IMR-90 (cell line): ENCODE measurements around the gene SCFD2. TPM values are rescaled to one million over a fixed set of nuclear protein-coding genes. Genes with fewer than 3 reads are reported as not detected.

Experiments used
- ATAC-seq: fragments of 200-7000 bp; cut with Tn5 transposase; 2 replicates; pipeline ENCODE4 v1.9.1; 2020; ENCODE audit warnings: low read depth, mild to moderate bottlenecking, moderate library complexity
- BruUV-seq: library from RNA; stranded (reverse); fragments of 400-500 nt; replicated peaks from 2 replicates; lab custom pipeline; 2021; lab: Mats Ljungman, UMichigan
- CTCF ChIA-PET: fragments of 300-600 bp; formaldehyde crosslinking; extraction: SDS; loops from one replicate; lab custom pipeline; 2021; ENCODE audit warnings: antibody characterized with exemption; lab: Yijun Ruan, JAX
- POLR2A ChIA-PET: fragments of 300-600 bp; sonication (Branson Sonifier 250); formaldehyde crosslinking; loops from one replicate; lab custom pipeline; 2022; ENCODE audit warnings: antibody characterized with exemption; ENCODE audit not compliant: unreplicated experiment; lab: Charles Lee
- DNase-seq: peaks from one replicate; pipeline ENCODE4 v3.0.0; 2013
- H2AFZ ChIP-seq: replicated peaks from 2 replicates; pipeline ENCODE3; 2013; ENCODE audit warnings: low read length, mild to moderate bottlenecking; ENCODE audit not compliant: poor library complexity
- H2AK5ac ChIP-seq: 2 replicates; pipeline ENCODE4 v1.6.1; 2013; ENCODE audit warnings: low read depth, low read length, inconsistent platforms
- H2AK9ac ChIP-seq: replicated peaks from 2 replicates; pipeline ENCODE3; 2013; ENCODE audit warnings: mild to moderate bottlenecking, low read depth, low read length, moderate library complexity; ENCODE audit not compliant: poor library complexity
- H2BK120ac ChIP-seq: 2 replicates; pipeline ENCODE4 v1.6.1; 2013; ENCODE audit warnings: low read depth, low read length, inconsistent platforms
- H2BK15ac ChIP-seq: 3 replicates; pipeline ENCODE4 v1.6.1; 2013; ENCODE audit warnings: low read depth, low read length, inconsistent platforms
- H2BK20ac ChIP-seq: 2 replicates; pipeline ENCODE4 v1.6.1; 2013; ENCODE audit warnings: low read depth, mild to moderate bottlenecking, inconsistent platforms, low read length, moderate library complexity
- H2BK5ac ChIP-seq: 2 replicates; pipeline ENCODE4 v1.6.1; 2013; ENCODE audit warnings: mild to moderate bottlenecking, low read depth, low read length, inconsistent platforms; ENCODE audit not compliant: poor library complexity, severe bottlenecking
- H3K14ac ChIP-seq: replicated peaks from 2 replicates; pipeline ENCODE4 v1.6.1; 2013; ENCODE audit warnings: low read depth, low read length, inconsistent platforms
- H3K18ac ChIP-seq: 2 replicates; pipeline ENCODE4 v1.6.1; 2013; ENCODE audit warnings: low read depth, low read length, control low read depth
- H3K23ac ChIP-seq: 2 replicates; pipeline ENCODE4 v1.6.1; 2013; ENCODE audit warnings: low read depth, low read length, inconsistent platforms
- H3K27ac ChIP-seq: 2 replicates; pipeline ENCODE4 v1.5.1; 2013; ENCODE audit warnings: mild to moderate bottlenecking, control low read depth, low read length; ENCODE audit not compliant: insufficient read depth
- H3K27me3 ChIP-seq: 2 replicates; pipeline ENCODE4 v1.6.1; 2013; ENCODE audit warnings: low read length; ENCODE audit not compliant: control insufficient read depth, insufficient read depth
- H3K36me3 ChIP-seq: 2 replicates; pipeline ENCODE4 v1.6.1; 2013; ENCODE audit warnings: low read length, mixed read lengths; ENCODE audit not compliant: control insufficient read depth, insufficient read depth
- H3K4ac ChIP-seq: 2 replicates; pipeline ENCODE4 v1.6.1; 2013; ENCODE audit warnings: low read depth, low read length, inconsistent platforms
- H3K4me1 ChIP-seq: 2 replicates; pipeline ENCODE4 v1.6.1; 2013; ENCODE audit warnings: low read length, mixed read lengths; ENCODE audit not compliant: control insufficient read depth, insufficient read depth
- H3K4me2 ChIP-seq: 2 replicates; pipeline ENCODE4 v1.6.1; 2013; ENCODE audit warnings: low read depth, mild to moderate bottlenecking, control low read depth, low read length, moderate library complexity
- H3K4me3 ChIP-seq: 2 replicates; pipeline ENCODE4 v1.5.1; 2013; ENCODE audit warnings: low read depth, mild to moderate bottlenecking, control low read depth, low read length, moderate library complexity; ENCODE audit not compliant: insufficient read depth
- H3K56ac ChIP-seq: 2 replicates; pipeline ENCODE4 v1.6.1; 2013; ENCODE audit warnings: low read length, inconsistent platforms; ENCODE audit not compliant: insufficient read depth; ENCODE audit errors: extremely low read depth
- H3K79me1 ChIP-seq, 2 experiments: 2 replicates each; pipeline ENCODE4 v1.6.1; 2013; ENCODE audit warnings: low read length in 2 of 2, inconsistent platforms in 1 of 2, low read depth in 1 of 2
- H3K9ac ChIP-seq: 2 replicates; pipeline ENCODE4 v1.6.1; 2013; ENCODE audit warnings: low read depth, low read length, control low read depth
- H3K9me1 ChIP-seq: 2 replicates; pipeline ENCODE4 v1.6.1; 2013; ENCODE audit warnings: low read length, inconsistent platforms; ENCODE audit not compliant: insufficient read depth
- H3K9me3 ChIP-seq: 2 replicates; pipeline ENCODE4 v1.6.1; 2013; ENCODE audit warnings: low read length; ENCODE audit not compliant: control insufficient read depth, insufficient read depth
- H4K20me1 ChIP-seq: 2 replicates; pipeline ENCODE4 v1.6.1; 2013; ENCODE audit warnings: low read length, inconsistent platforms; ENCODE audit not compliant: insufficient read depth
- H4K5ac ChIP-seq: 2 replicates; pipeline ENCODE4 v1.6.1; 2013; ENCODE audit warnings: mild to moderate bottlenecking, low read depth, low read length, control low read depth
- H4K8ac ChIP-seq, 2 experiments: 2 replicates each; pipeline ENCODE4 v1.6.1; 2013; ENCODE audit warnings: low read depth in 2 of 2, low read length in 2 of 2, control low read depth in 1 of 2, inconsistent platforms in 1 of 2
- H4K91ac ChIP-seq: 2 replicates; pipeline ENCODE4 v1.6.1; 2013; ENCODE audit warnings: low read depth, low read length, inconsistent platforms; ENCODE audit not compliant: insufficient read depth
- CHD1 ChIP-seq: IDR thresholded peaks from 2 replicates; pipeline ENCODE4 v1.6.1; 2012; ENCODE audit warnings: low read depth, low read length, improper control_type of control experiment
- MAFK ChIP-seq: IDR thresholded peaks from 2 replicates; pipeline ENCODE4 v1.6.1; 2012; ENCODE audit warnings: low read depth, low read length, improper control_type of control experiment
- WGBS, 2 experiments: methylation state at CpG; one replicate each; pipeline versions ENCODE4 v1.1.5 to v1.1.7; 2013; ENCODE audit warnings: missing lambda C conversion rate in 2 of 2; ENCODE audit not compliant: insufficient read length in 1 of 2; ENCODE audit errors: extremely low coverage in 2 of 2; 5-methylcytosine and 5-hydroxymethylcytosine counted together
- dilution Hi-C: fragments of 300-500 bp; cut with HindIII; formaldehyde crosslinking; loops from one replicate; pipeline ENCODE4 v1.14.3; 2018; ENCODE audit warnings: low sequenced_read_pairs; ENCODE audit not compliant: unreplicated experiment
- in situ Hi-C: fragments of 300-500 bp; cut with MboI; formaldehyde crosslinking; loops from 3 replicates; pipeline ENCODE4 v1.14.3; 2019; ENCODE audit warnings: low sequenced_read_pairs, inconsistent platforms, mixed read lengths
- intact Hi-C: fragments of 100-400 bp; cut with micrococcal nuclease; formaldehyde crosslinking; loops from 2 replicates; pipeline ENCODE4 v1.10.0; 2022
- polyA plus RNA-seq, 3 experiments: library from polyadenylated mRNA; depleted of rRNA; stranded (reverse); fragments of >200 nt; gene quantifications; 2 replicates each; pipeline ENCODE4 v1.2.3, GENCODE V29; 2012; ENCODE audit warnings: low replicate concordance in 1 of 3
- total RNA-seq: library from RNA; depleted of rRNA; stranded (reverse); fragments of >200 nt; gene quantifications from 2 replicates; pipeline ENCODE4 v1.2.3, GENCODE V29; 2012

Gene SCFD2
- total and polyA plus RNA-seq, 2 of the 4 experiments (the other 2 are of a cell fraction), result 18.9 to 62.4 TPM

- Histone ChIP-seq H4K91ac (no peak overlapping the region), H3K4me2 (no peak overlapping the region), H3K18ac (no peak overlapping the region), H3K9ac (no peak overlapping the region), H3K27ac (no peak overlapping the region), H2AK9ac (no peak overlapping the region), H3K4ac (no peak overlapping the region), H2BK15ac (no peak overlapping the region), H4K5ac (no peak overlapping the region), H2AFZ (no peak overlapping the region), H3K4me1 (peaks cover 15% of the 10 kb centered on the region), H3K23ac (no peak overlapping the region), H4K8ac (no peak overlapping the region), H2BK120ac (no peak overlapping the region), H3K4me3 (no peak overlapping the region), H2AK5ac (no peak overlapping the region), H2BK5ac (no peak overlapping the region), H3K36me3 (no peaks in the 10 kb centered on the region), H3K9me3 (no peaks in the 10 kb centered on the region), H3K79me1 (peaks cover 0 to 11% of the 10 kb centered on the region in 2 experiments; a peak in 2 of 4 replicates), H4K20me1 (no peaks in the 10 kb centered on the region), H3K9me1 (peaks cover 3% of the 10 kb centered on the region; the same call in 1 of the 2 replicates), H3K56ac (no peak overlapping the region), H2BK20ac (no peak overlapping the region), H3K27me3 (no peaks in the 10 kb centered on the region), H3K14ac (no peak overlapping the region)
- no peak for DNase-seq
- no TSS peak for BruUV-seq
- no peak for ATAC-seq
- CTCF ChIA-PET, result no interaction called here
- in situ Hi-C loops (loop anchor here (10.0 to 25.0 kb wide), 2 partner anchors 895 to 1052 kb away; partner anchors contain the start of gene CHIC2), intact Hi-C loops (no loop called here), dilution Hi-C loops (no loop called here)
- no peak for TF ChIP-seq CHD1
- 0 out of 2 replicates have a peak, but pooled peaks have one; percentile 7 for TF ChIP-seq MAFK
- POLR2A ChIA-PET, result no interaction called here
- WGBS, 2 experiments, result 100% methylated on average over 1 of the region's 3 CpGs; no CpG with 5 or more reads in 1 of the 2 experiments
Observed at GRCh38 chr4:53009824-53010223, 356.0 kb downstream of the SCFD2 start.
